HG03520 (cell line): Measurements from ENCODE around the gene SORBS2.

Experiments used
- ATAC-seq: cut with Tn5 transposase; IDR thresholded peaks from one replicate; pipeline ENCODE4 v1.9.1; 2021; ENCODE audit warnings: mild to moderate bottlenecking, moderate library complexity; ENCODE audit not compliant: unreplicated experiment

The SORBS2 gene

GRCh38 chr4:185774845-185775680, 36.9 kb downstream of the SORBS2 start:
- no peak for ATAC-seq

GRCh38 chr4:185774131-185774653, 37.8 kb downstream of the SORBS2 start:
- no peak for ATAC-seq

- ATAC-seq, result no peak
These were observed 38.6 kb downstream of the SORBS2 start for GRCh38 chr4:185773419-185773818.

- no peak for ATAC-seq
These were observed 39.5 kb downstream of the SORBS2 start for GRCh38 chr4:185772391-185773093.

- no peak for ATAC-seq
These were observed 40.1 kb downstream of the SORBS2 start for GRCh38 chr4:185771711-185772390.

- no peak for ATAC-seq
These were observed 44.5 kb downstream of the SORBS2 start for GRCh38 chr4:185767528-185767927.

- ATAC-seq, result no peak
These were observed 47.1 kb downstream of the SORBS2 start for GRCh38 chr4:185764876-185765275.

GRCh38 chr4:185761352-185762235, 50.4 kb downstream of the SORBS2 start:
- no peak for ATAC-seq

GRCh38 chr4:185758807-185759206, 53.2 kb downstream of the SORBS2 start:
- ATAC-seq, result no peak

- ATAC-seq, result no peak
These were observed 56.5 kb downstream of the SORBS2 start for GRCh38 chr4:185755451-185755850.

- no peak for ATAC-seq
These were observed 57.0 kb downstream of the SORBS2 start for GRCh38 chr4:185754961-185755360.

- no peak for ATAC-seq
These were observed 59.1 kb downstream of the SORBS2 start for GRCh38 chr4:185752872-185753271.

- ATAC-seq, result no peak
These were observed 62.1 kb downstream of the SORBS2 start for GRCh38 chr4:185749858-185750257.

- ATAC-seq, result no peak
These were observed 63.0 kb downstream of the SORBS2 start for GRCh38 chr4:185748901-185749390.

GRCh38 chr4:185745891-185746290, 66.1 kb downstream of the SORBS2 start:
- ATAC-seq, result no peak

GRCh38 chr4:185744946-185745345, 67.0 kb downstream of the SORBS2 start:
- ATAC-seq, result no peak

- no peak for ATAC-seq
These were observed 67.5 kb downstream of the SORBS2 start for GRCh38 chr4:185744488-185744862.

- no peak for ATAC-seq
These were observed 68.1 kb downstream of the SORBS2 start for GRCh38 chr4:185743722-185744487.

- peak; percentile 61 for ATAC-seq
These were observed 69.2 kb downstream of the SORBS2 start for GRCh38 chr4:185742766-185743165.

GRCh38 chr4:185741795-185742194, 70.2 kb downstream of the SORBS2 start:
- no peak for ATAC-seq
